Endodermal cell (in vitro differentiated cells): ENCODE measurements around the gene UGT2B7. TPM values are rescaled to one million over a fixed set of nuclear protein-coding genes. Genes with fewer than 3 reads are reported as not detected.
"Not testable (repeated sequence)": the region's sequence is repeated elsewhere in the genome, so short reads cannot be mapped to it uniquely, and the experiment has no call there.

Experiments used
- DNase-seq: peaks from one replicate; pipeline ENCODE4 v3.0.0-alpha.2; 2017
- H3K27ac ChIP-seq: 2 replicates; pipeline ENCODE4 v1.5.1; 2013; ENCODE audit warnings: mild to moderate bottlenecking, low read depth, low read length, moderate library complexity
- H3K27me3 ChIP-seq: 2 replicates; pipeline ENCODE4 v1.6.1; 2013; ENCODE audit warnings: mild to moderate bottlenecking, low read length, moderate library complexity; ENCODE audit not compliant: insufficient read depth, control insufficient read depth, poor library complexity, severe bottlenecking
- H3K36me3 ChIP-seq: 2 replicates; pipeline ENCODE4 v1.7.0; 2013; ENCODE audit warnings: mild to moderate bottlenecking, low read length, moderate library complexity; ENCODE audit not compliant: control insufficient read depth, insufficient read depth
- H3K4me1 ChIP-seq: one replicate; pipeline ENCODE4 v1.7.0; 2013; ENCODE audit warnings: low read length; ENCODE audit not compliant: control insufficient read depth, insufficient read depth
- H3K4me3 ChIP-seq: 2 replicates; pipeline ENCODE4 v1.5.1; 2013; ENCODE audit warnings: mild to moderate bottlenecking, low read length, moderate library complexity
- H3K9ac ChIP-seq: 2 replicates; pipeline ENCODE4 v1.6.1; 2013; ENCODE audit warnings: mild to moderate bottlenecking, low read length, moderate library complexity; ENCODE audit not compliant: poor library complexity, severe bottlenecking; ENCODE audit errors: extremely low read depth
- H3K9me3 ChIP-seq: 2 replicates; pipeline ENCODE4 v1.6.1; 2013; ENCODE audit warnings: mild to moderate bottlenecking, low read length, moderate library complexity; ENCODE audit not compliant: control insufficient read depth
- H3K27ac Mint-ChIP-seq: 2 replicates; pipeline ENCODE4 v1.8.0; 2020; ENCODE audit warnings: mixed read lengths
- H3K27me3 Mint-ChIP-seq: 2 replicates; pipeline ENCODE4 v1.8.0; 2021; ENCODE audit warnings: mild to moderate bottlenecking, mixed read lengths; ENCODE audit not compliant: insufficient read depth
- H3K36me3 Mint-ChIP-seq: 2 replicates; pipeline ENCODE4 v1.8.0; 2020; ENCODE audit warnings: low read depth, mixed read lengths
- H3K4me1 Mint-ChIP-seq: 2 replicates; pipeline ENCODE4 v1.8.0; 2020; ENCODE audit warnings: mixed read lengths
- H3K4me3 Mint-ChIP-seq: 2 replicates; pipeline ENCODE4 v1.8.0; 2020; ENCODE audit warnings: mild to moderate bottlenecking, moderate library complexity, mixed read lengths
- H3K9me3 Mint-ChIP-seq: 2 replicates; pipeline ENCODE4 v1.8.0; 2020; ENCODE audit warnings: mild to moderate bottlenecking, mixed read lengths
- WGBS, 2 experiments: methylation state at CpG; one replicate each; pipeline versions ENCODE4 v1.1.5 to v1.1.7; 2013; ENCODE audit warnings: missing lambda C conversion rate in 2 of 2, mixed read lengths in 1 of 2; ENCODE audit not compliant: insufficient coverage in 1 of 2, insufficient read length in 1 of 2; 5-methylcytosine and 5-hydroxymethylcytosine counted together
- long read RNA-seq, 4 experiments: library from polyadenylated mRNA in 2 of 4; library from RNA in 1 of 4; library from capped mRNA in 1 of 4; stranded (forward) in 3 of 4; unstranded in 1 of 4; transcript quantifications; one replicate each; pipeline ENCODE4 v2.0.0, GENCODE V29; 2020 to 2021; ENCODE audit warnings: inconsistent platforms in 1 of 4
- polyA plus RNA-seq, 2 experiments: library from polyadenylated mRNA; stranded (reverse); fragments of 50-300 nt; gene quantifications; one replicate each; pipeline ENCODE4 v1.2.3, GENCODE V29; 2013
- total RNA-seq, 2 donors: library from RNA; stranded (reverse); fragmentation: NEBNext Ultra II Directional in 1 of 2; extraction: Animal tissue kit (Norgen Biotek cat#: 25700) in 1 of 2; gene quantifications; 2 replicates in 1 of 2; 3 replicates in 1 of 2; pipeline ENCODE4 v1.2.1, GENCODE V29; 2021
- TF ChIP-seq, protein P1 (sequence below): fragments of 200-600 bp; sonication (generic); conservative IDR thresholded peaks from 2 replicates; pipeline ENCODE4 v1.5.0; 2021; ENCODE audit warnings: antibody characterized with exemption, mild to moderate bottlenecking

Gene UGT2B7
- not detected for total RNA-seq
- polyA plus RNA-seq (2013, experiment 1 of 2): 0.64 TPM
- polyA plus RNA-seq (2013, experiment 2 of 2): 1.2 TPM
- long read RNA-seq, experiment 1: 0 reads
- long read RNA-seq, experiment 2: 0 reads
- long read RNA-seq, experiment 3: 0 reads
- long read RNA-seq, experiment 4: 0 reads

DNA sequence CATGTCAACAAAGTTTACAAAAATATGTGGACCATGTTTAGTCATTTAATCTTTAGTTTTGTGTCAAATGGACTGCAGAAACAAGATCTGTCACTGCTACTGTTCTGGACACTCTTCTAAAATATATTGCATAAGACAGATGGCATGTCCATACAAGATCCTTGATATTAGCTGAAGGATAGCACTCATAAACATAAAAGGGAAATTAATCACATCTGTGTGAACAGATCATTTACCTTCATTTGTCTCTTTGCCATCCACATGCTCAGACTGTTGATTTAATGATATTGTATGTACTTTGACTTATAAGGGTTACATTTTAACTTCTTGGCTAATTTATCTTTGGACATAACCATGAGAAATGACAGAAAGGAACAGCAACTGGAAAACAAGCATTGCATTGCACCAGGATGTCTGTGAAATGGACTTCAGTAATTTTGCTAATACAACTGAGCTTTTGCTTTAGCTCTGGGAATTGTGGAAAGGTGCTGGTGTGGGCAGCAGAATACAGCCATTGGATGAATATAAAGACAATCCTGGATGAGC lies at the start of gene UGT2B7:
Gene UGT2B7, plus strand, starts transcription at position 364 of the 546 bp plus-strand sequence. Its CDS starts 47 bp downstream, at position 411.
- H3K27me3 ChIP-seq: no peaks in the 10 kb centered on the region
- Mint-ChIP-seq H3K4me1 (no peaks in the 10 kb centered on the region), H3K27me3 (no peaks in the 10 kb centered on the region), H3K4me3 (no peak within 1 kb of the TSS), H3K9me3 (no peaks in the 10 kb centered on the region), H3K36me3 (no peaks in the 10 kb centered on the region), H3K27ac (no peak within 1 kb of the TSS)
- no peaks in the 10 kb centered on the region for H3K4me1 ChIP-seq
- H3K36me3 ChIP-seq: no peaks in the 10 kb centered on the region
- H3K27ac ChIP-seq: no peak within 1 kb of the TSS
- H3K4me3 ChIP-seq: no peak within 1 kb of the TSS
- TF ChIP-seq, protein P1, sequence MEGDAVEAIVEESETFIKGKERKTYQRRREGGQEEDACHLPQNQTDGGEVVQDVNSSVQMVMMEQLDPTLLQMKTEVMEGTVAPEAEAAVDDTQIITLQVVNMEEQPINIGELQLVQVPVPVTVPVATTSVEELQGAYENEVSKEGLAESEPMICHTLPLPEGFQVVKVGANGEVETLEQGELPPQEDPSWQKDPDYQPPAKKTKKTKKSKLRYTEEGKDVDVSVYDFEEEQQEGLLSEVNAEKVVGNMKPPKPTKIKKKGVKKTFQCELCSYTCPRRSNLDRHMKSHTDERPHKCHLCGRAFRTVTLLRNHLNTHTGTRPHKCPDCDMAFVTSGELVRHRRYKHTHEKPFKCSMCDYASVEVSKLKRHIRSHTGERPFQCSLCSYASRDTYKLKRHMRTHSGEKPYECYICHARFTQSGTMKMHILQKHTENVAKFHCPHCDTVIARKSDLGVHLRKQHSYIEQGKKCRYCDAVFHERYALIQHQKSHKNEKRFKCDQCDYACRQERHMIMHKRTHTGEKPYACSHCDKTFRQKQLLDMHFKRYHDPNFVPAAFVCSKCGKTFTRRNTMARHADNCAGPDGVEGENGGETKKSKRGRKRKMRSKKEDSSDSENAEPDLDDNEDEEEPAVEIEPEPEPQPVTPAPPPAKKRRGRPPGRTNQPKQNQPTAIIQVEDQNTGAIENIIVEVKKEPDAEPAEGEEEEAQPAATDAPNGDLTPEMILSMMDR: no peak
- no peak within 1 kb of the TSS for H3K9ac ChIP-seq
- H3K9me3 ChIP-seq: no peaks in the 10 kb centered on the region
- no peak for DNase-seq

DNA sequence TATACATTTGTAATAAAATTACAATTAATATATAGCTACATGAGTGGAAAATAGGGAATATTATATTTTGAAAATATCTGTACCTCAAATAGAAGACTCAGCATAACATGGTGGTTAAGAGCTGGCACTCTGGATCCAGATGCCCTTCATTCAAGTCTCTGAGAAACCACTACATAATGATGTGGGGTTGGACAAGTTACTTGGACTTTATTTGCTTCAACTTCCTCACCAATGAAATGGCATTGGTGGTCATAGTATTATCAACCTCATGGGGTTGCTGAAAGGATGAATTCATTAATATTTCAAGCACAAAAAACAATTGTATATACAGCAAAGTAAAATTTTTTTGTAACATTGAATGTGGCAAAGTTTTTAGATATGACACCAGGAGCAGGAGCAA lies 46.4 kb upstream of the UGT2B7 start:
- H3K36me3 ChIP-seq: no peaks in the 10 kb centered on the region
- H3K4me3 ChIP-seq: no peak overlapping the region
- H3K9me3 ChIP-seq: peaks cover 3% of the 10 kb centered on the region
- H3K9ac ChIP-seq: no peak overlapping the region
- Mint-ChIP-seq H3K36me3 (no peaks in the 10 kb centered on the region), H3K9me3 (no peaks in the 10 kb centered on the region), H3K4me1 (no peaks in the 10 kb centered on the region), H3K27ac (no peak overlapping the region), H3K27me3 (no peaks in the 10 kb centered on the region), H3K4me3 (no peak overlapping the region)
- no peaks in the 10 kb centered on the region for H3K27me3 ChIP-seq
- no peak for DNase-seq
- no peaks in the 10 kb centered on the region for H3K4me1 ChIP-seq
- TF ChIP-seq, protein P1: no peak
- H3K27ac ChIP-seq: no peak overlapping the region

DNA sequence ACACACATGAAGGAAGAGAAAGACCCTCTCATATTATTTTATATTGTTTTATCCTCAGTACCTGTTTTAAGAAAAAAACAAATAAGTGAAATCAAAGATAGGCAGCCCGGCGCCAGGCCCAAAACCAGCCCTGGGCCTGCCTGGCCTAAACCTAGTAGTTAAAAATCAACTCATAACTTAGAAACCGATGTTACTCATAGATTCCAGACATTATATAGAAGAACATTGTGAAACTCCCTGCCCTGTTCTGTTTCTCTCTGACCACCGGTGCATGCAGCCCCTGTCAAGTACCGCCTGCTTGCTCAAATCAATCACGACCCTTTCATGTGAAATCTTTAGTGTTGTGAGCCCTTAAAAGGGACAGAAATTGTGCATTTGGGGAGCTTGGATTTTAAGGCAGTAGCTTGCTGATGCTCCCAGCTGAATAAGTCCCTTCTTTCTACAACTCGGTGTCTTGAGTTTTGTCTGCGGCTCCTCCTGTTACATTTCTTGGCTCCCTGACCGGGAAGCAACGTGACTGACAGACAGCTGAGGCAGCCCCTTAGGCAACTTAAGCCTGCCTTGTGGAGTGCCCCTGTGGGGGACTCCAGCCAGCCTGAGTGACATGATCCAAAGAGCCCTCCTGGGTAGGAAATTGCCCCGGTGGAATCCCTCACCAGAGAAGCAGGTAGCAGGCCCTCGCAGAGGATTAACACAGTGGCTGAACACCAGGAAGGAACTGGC lies 45.3 kb upstream of the UGT2B7 start:
- not testable (repeated sequence) for H3K36me3 ChIP-seq, H3K9me3 Mint-ChIP-seq, H3K9me3 ChIP-seq, H3K27ac Mint-ChIP-seq, H3K4me1 ChIP-seq, H3K27me3 ChIP-seq, H3K4me3 ChIP-seq, H3K27ac ChIP-seq, H3K36me3 Mint-ChIP-seq, H3K9ac ChIP-seq, H3K4me1 Mint-ChIP-seq, H3K27me3 Mint-ChIP-seq, H3K4me3 Mint-ChIP-seq
- WGBS, 2 experiments: 50 to 75% methylated on average over 5 to 12 of the region's 12 CpGs
- DNase-seq: peak; percentile 61
